Measurements from ENCODE around the gene ZNF582.
"Not testable (repeated sequence)": the region's sequence is repeated elsewhere in the genome, so short reads cannot be mapped to it uniquely, and the experiment has no call there.

ZNF582 gene

DNA sequence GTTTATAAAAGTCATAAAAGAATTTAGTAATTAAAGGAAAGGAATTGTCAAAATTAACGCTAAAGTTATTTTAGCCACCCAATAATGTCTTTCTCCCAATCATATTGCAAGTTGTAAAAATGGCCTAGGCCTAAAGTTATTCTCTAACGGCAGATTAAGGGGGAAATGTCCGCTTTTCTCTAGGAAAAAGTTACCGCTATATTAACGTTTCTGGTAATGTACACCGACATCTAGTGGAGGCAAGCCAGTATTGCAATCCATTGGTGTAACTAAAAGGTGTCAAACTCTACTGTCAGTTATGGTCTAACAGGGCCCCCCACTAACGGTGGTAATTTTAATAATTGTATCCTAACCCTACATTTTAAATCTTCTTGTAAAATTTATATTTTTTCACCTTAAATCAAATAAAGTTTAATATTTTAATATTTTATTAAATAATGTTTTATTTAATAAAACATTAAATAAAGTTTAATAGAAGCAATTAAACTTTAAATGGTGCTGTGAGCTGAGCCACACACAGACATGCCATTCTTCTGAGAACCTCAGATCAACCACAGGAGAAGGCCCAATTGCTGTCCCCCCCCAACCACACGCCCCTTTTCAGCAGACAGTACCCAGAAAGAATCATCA is 42.8 kb downstream of the ZNF582 start:
- peak; percentile 36 for DNase-seq

DNA sequence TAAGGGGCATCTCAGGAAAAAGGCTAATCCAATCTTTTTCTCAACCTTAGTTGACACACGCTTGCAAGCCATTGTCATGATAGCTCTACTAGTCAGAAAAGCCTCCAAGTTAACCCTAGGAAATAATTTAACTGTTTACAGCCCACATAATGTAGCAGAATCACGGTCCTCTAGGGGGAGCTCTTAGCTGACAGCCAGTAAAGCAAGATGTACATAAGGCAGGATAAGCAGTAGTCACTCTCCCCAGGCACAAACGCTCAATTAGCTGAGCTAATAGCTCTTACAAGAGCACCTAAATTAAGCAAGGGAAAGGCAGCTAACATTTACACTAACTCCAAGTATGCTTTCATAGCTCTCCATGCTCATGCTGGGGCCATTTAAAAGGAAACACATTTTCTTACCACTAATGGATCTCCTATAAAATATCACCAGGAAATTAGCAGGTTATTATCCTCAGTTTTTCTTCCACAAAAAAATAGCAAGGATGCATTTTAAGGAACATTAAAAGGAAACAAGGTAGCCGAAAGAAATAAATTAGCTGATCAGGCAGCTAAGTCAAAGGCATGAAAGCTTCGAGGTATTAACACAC is 45.0 kb downstream of the ZNF582 start:
- DNase-seq = no peak

DNA sequence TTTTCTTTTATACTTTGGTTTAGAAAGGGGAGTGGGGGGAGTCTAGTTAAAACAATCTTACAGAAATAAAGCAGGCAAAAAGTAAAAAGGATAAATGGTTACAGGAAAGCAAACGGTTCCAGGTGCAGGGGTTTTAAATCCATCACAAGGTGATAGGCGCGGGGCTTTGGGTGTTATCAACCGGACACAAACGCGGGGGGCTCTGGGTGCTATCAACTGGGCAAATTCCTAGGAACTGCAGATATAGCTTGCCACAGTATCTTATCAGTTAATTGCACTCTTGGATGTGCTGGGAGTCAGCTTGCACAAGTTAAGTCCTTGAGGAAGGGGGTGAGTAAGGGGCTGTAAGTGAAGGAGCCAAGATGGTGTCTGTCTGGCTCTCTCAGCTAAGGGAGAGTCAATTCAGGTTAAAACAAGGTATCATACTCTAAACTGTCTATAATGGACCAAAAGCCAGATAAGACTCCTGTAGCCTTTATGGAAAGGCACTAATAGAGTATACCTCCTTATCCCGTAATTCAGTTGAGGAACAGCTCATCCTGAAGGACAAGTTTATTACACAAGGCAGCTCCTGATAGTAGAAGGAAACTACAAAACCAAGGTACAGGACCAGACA is 46.1 kb downstream of the ZNF582 start:
- no peak for DNase-seq

DNA sequence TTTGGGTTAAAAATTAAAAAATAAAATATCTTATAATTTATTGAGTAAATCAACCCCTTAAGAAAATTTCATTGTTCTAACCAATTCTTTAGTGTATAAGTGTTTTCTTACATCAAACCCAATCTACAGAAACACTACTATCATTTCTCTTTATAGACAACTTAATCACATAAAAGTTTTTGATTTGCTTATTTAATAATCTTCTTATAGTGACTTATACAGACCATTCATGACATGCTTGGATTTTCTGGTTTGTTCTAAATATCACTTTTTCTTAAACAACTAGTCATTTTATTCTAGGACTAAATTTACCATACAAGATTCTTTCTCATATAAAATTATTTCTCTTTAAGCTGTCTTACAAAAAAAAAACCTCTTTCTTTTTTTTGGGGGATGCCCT is 51.4 kb downstream of the ZNF582 start:
- no peak for DNase-seq

DNA sequence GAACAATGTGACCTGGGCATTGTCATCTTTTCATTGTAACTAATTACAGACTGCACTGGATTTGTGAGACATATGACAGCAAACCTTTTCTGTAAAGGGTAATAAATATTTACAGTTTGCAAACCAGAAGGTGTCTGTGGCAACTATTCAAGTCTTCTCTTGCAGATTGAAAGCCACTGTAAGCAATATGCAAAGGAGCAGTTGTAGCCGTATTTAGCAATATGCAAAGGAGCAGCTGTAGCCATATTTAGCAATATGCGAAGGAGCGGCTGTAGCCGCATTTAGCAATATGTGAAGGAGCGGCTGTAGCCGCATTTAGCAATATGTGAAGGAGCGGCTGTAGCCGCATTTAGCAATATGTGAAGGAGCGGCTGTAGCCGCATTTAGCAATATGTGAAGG is 54.3 kb downstream of the ZNF582 start:
- not testable (repeated sequence) for DNase-seq

DNA sequence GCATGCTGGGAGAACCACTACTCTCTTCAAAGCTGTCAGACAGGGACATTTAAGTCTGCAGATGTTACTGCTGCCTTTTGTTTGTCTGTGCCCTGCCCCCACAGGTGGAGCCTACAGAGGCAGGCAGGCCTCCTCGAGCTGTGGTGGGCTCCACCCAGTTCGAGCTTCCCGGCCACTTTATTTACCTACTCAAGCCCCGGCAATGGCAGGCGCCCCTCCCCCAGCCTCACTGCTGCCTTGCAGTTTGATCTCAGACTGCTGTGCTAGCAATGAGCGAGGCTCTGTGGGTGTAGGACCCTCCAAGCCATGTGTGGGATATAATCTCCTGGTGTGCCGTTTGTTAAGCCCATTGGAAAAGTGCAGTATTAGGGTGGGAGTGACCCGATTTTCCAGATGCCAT is 56.3 kb downstream of the ZNF582 start:
- DNase-seq = not testable (repeated sequence)

DNA sequence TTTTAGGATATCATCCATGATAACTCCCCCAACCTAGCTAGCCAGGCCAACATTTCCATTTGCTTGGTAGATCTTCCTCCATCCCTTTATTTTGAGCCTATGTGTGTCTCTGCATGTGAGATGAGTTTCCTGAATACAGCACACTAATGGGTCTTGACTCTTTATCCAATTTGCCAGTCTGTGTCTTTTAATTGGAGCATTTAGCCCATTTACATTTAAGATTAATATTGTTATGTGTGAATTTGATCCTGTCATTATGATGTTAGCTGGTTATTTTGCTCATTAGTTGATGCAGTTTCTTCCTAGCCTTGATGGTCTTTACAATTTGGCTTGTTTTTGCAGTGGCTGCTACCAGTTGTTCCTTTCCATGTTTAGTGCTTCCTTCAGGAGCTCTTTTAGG is 58.0 kb downstream of the ZNF582 start:
- not testable (repeated sequence) for DNase-seq

DNA sequence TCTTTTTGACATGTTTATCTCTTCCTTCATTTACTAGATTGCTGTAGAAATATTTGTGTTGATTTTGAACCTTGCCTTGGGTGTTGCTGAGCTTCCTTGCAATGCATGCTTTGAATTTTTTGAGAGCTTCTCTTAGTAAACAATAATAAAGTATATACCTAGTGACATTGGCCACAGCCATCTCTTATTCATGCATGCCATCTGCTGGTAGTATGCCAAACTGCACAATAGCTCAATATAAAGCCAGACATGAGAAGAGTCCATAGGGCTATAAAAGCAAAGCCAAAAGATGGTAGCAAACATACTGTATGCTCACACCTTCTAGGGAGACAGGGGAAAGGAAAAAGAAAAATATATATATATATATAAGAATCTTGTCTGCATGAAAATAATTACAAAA is 59.8 kb downstream of the ZNF582 start:
- peak; percentile 25 for DNase-seq

Data from central memory CD4-positive, alpha-beta T cell (primary cell).